ENCODE measurements around the gene ETV6. TPM values are rescaled to one million over a fixed set of nuclear protein-coding genes. Genes with fewer than 3 reads are reported as not detected.

The ETV6 gene
- total RNA-seq, 1 experiment from 2014 or later, result 89.1 TPM

DNA sequence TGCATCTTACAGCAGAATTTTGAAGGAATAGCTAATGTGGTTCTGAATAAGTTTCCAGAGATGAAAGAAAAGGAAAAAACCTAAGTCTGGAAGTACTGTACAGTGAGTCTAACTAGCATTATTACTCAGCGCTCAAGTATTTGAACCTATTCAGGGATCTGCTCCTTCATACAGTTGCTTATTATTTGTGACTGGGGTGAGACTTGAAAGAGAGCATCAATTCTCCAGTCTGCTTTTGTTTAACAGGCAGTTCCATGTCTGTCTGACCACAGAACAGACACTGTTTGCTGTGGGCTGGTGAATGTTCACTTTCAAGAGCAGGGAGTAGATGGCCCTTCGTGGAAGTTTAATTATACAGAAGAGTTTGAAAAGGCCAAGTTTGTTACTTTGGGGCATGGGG lies 9.3 kb downstream of the ETV6 start:
- Mint-ChIP-seq H3K27ac (ENCODE audit: unreplicated experiment) (no peak overlapping the region), H3K4me3 (ENCODE audit: low read depth, unreplicated experiment) (no peak overlapping the region), H3K36me3 (ENCODE audit: insufficient read depth, unreplicated experiment) (peaks cover 24% of the 10 kb centered on the region), H3K4me1 (ENCODE audit: low read depth, unreplicated experiment) (peaks cover 77% of the 10 kb centered on the region), H3K27me3 (ENCODE audit: unreplicated experiment) (no peaks in the 10 kb centered on the region), H3K9me3 (ENCODE audit: low read depth, unreplicated experiment) (no peaks in the 10 kb centered on the region)
- CTCF ChIA-PET, result no interaction called here
- intact Hi-C loops (cut with micrococcal nuclease; ENCODE audit: unreplicated experiment), result no loop called here
- TF ChIP-seq, protein P1, sequence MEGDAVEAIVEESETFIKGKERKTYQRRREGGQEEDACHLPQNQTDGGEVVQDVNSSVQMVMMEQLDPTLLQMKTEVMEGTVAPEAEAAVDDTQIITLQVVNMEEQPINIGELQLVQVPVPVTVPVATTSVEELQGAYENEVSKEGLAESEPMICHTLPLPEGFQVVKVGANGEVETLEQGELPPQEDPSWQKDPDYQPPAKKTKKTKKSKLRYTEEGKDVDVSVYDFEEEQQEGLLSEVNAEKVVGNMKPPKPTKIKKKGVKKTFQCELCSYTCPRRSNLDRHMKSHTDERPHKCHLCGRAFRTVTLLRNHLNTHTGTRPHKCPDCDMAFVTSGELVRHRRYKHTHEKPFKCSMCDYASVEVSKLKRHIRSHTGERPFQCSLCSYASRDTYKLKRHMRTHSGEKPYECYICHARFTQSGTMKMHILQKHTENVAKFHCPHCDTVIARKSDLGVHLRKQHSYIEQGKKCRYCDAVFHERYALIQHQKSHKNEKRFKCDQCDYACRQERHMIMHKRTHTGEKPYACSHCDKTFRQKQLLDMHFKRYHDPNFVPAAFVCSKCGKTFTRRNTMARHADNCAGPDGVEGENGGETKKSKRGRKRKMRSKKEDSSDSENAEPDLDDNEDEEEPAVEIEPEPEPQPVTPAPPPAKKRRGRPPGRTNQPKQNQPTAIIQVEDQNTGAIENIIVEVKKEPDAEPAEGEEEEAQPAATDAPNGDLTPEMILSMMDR (IDR thresholded peaks at IDR 0.05; ENCODE audit: unreplicated experiment), result no peak
- BruUV-seq (replicated peaks), result no TSS peak
- no peak for DNase-seq

GRCh38 chr12:11660624-11661023 lies 11.2 kb downstream of the ETV6 start:
- Mint-ChIP-seq H3K9me3 (ENCODE audit: low read depth, unreplicated experiment) (no peaks in the 10 kb centered on the region), H3K4me3 (ENCODE audit: low read depth, unreplicated experiment) (no peak overlapping the region), H3K27ac (ENCODE audit: unreplicated experiment) (no peak overlapping the region), H3K27me3 (ENCODE audit: unreplicated experiment) (no peaks in the 10 kb centered on the region), H3K4me1 (ENCODE audit: low read depth, unreplicated experiment) (peaks cover 67% of the 10 kb centered on the region), H3K36me3 (ENCODE audit: insufficient read depth, unreplicated experiment) (peaks cover 29% of the 10 kb centered on the region)
- intact Hi-C loops (cut with micrococcal nuclease; ENCODE audit: unreplicated experiment), result no loop called here
- no TSS peak for BruUV-seq (replicated peaks)
- no peak for DNase-seq
- TF ChIP-seq, protein P1 (IDR thresholded peaks at IDR 0.05; ENCODE audit: unreplicated experiment), result no peak
- CTCF ChIA-PET, result no interaction called here

GRCh38 chr12:11661491-11662089 lies 12.1 kb downstream of the ETV6 start:
- DNase-seq, result peak; percentile 31
- TF ChIP-seq, protein P1 (IDR thresholded peaks at IDR 0.05; ENCODE audit: unreplicated experiment), result no peak
- CTCF ChIA-PET, result no interaction called here
- Mint-ChIP-seq H3K27ac (ENCODE audit: unreplicated experiment) (no peak overlapping the region), H3K4me3 (ENCODE audit: low read depth, unreplicated experiment) (no peak overlapping the region), H3K9me3 (ENCODE audit: low read depth, unreplicated experiment) (no peaks in the 10 kb centered on the region), H3K4me1 (ENCODE audit: low read depth, unreplicated experiment) (peaks cover 57% of the 10 kb centered on the region), H3K36me3 (ENCODE audit: insufficient read depth, unreplicated experiment) (peaks cover 27% of the 10 kb centered on the region), H3K27me3 (ENCODE audit: unreplicated experiment) (no peaks in the 10 kb centered on the region)
- BruUV-seq (replicated peaks), result no TSS peak
- intact Hi-C loops (cut with micrococcal nuclease; ENCODE audit: unreplicated experiment), result no loop called here

DNA sequence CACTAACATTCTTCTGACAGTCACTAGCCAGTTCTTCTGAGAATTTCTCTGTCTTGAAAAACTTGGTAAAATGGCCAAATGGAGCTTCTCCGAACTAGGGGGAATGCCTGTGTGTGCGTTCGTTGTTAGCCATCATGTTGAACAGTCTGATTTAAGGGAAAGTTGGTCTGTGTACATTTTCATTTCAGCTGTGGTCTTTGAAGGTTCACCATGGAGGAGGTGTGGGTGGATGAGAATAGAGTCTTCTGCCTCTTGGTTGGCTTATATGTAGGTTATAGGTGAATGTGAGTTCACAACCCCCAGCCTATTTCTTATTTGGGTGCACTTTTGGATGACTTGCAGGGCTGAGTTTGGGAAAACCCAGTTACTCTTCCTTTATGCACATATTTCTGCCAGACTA lies 12.9 kb downstream of the ETV6 start:
- TF ChIP-seq, protein P1 (IDR thresholded peaks at IDR 0.05; ENCODE audit: unreplicated experiment), result no peak
- Mint-ChIP-seq H3K36me3 (ENCODE audit: insufficient read depth, unreplicated experiment) (peaks cover 20% of the 10 kb centered on the region), H3K27ac (ENCODE audit: unreplicated experiment) (no peak overlapping the region), H3K27me3 (ENCODE audit: unreplicated experiment) (no peaks in the 10 kb centered on the region), H3K4me3 (ENCODE audit: low read depth, unreplicated experiment) (no peak overlapping the region), H3K4me1 (ENCODE audit: low read depth, unreplicated experiment) (peaks cover 49% of the 10 kb centered on the region), H3K9me3 (ENCODE audit: low read depth, unreplicated experiment) (no peaks in the 10 kb centered on the region)
- DNase-seq, result no peak
- BruUV-seq (replicated peaks), result no TSS peak
- CTCF ChIA-PET, result no interaction called here
- intact Hi-C loops (cut with micrococcal nuclease; ENCODE audit: unreplicated experiment), result no loop called here

Measured in Calu3 (cell line).